H1 (cell line): ENCODE results near the gene SLC9A2. TPM values are rescaled to one million over a fixed set of nuclear protein-coding genes. Genes with fewer than 3 reads are reported as not detected.

Experiments used
- CTCF ChIA-PET: fragments of 300-600 bp; sonication (Branson Sonifier 250); formaldehyde crosslinking; loops from one replicate; lab custom pipeline; 2021; ENCODE audit not compliant: partially characterized antibody; lab: Charles Lee
- POLR2A ChIA-PET: fragments of 300-600 bp; sonication (Branson Sonifier 250); formaldehyde crosslinking; loops from one replicate; lab custom pipeline; 2021; ENCODE audit warnings: inconsistent platforms; ENCODE audit not compliant: partially characterized antibody; lab: Charles Lee
- DNase-seq, 2 experiments: peaks; one replicate each; pipeline versions ENCODE4 v3.0.0 to v3.0.0-alpha.2; 2010 to 2022; ENCODE audit warnings: low spot score in 2 of 2, low read depth in 1 of 2, mixed read lengths in 1 of 2
- FAIRE-seq: peaks from 2 replicates; lab custom pipeline; 2011; peaks lifted over from hg19 to GRCh38; lab: Jason Lieb, UNC
- H2AFZ ChIP-seq: 2 replicates; pipeline ENCODE4 v1.8.1; 2012; ENCODE audit warnings: low read length, inconsistent platforms
- H2AK5ac ChIP-seq: 2 replicates; pipeline ENCODE4 v1.6.1; 2013; ENCODE audit warnings: low read depth, low read length
- H2BK120ac ChIP-seq: replicated peaks from 2 replicates; pipeline ENCODE3; 2013; ENCODE audit warnings: low read depth, low read length, inconsistent platforms
- H2BK12ac ChIP-seq: 2 replicates; pipeline ENCODE4 v1.6.1; 2013; ENCODE audit warnings: low read depth, low read length
- H2BK15ac ChIP-seq: 2 replicates; pipeline ENCODE4 v1.6.1; 2013; ENCODE audit warnings: low read length
- H2BK20ac ChIP-seq: 2 replicates; pipeline ENCODE4 v1.6.1; 2013; ENCODE audit warnings: low read length
- H2BK5ac ChIP-seq: 2 replicates; pipeline ENCODE4 v1.6.1; 2013; ENCODE audit warnings: low read depth, low read length
- H3K14ac ChIP-seq: 2 replicates; pipeline ENCODE4 v1.6.1; 2013; ENCODE audit warnings: inconsistent platforms; ENCODE audit not compliant: insufficient read length
- H3K18ac ChIP-seq: 2 replicates; pipeline ENCODE4 v1.6.1; 2013; ENCODE audit warnings: low read length; ENCODE audit errors: extremely low read depth
- H3K23ac ChIP-seq: 2 replicates; pipeline ENCODE4 v1.6.1; 2013; ENCODE audit warnings: inconsistent platforms; ENCODE audit not compliant: insufficient read length
- H3K23me2 ChIP-seq: 2 replicates; pipeline ENCODE4 v1.6.1; 2013; ENCODE audit warnings: low read depth, low read length
- H3K27ac ChIP-seq: 2 replicates; pipeline ENCODE4 v1.6.1; 2011; ENCODE audit warnings: low read depth, low read length, inconsistent platforms
- H3K27me3 ChIP-seq, 4 experiments: replicated peaks in 1 of 4; 1 replicate in 1 of 4; 2 replicates in 3 of 4; pipeline versions ENCODE4 v1.6.1 to v1.8.1; 2011 to 2013; ENCODE audit warnings: low read length in 3 of 4, mild to moderate bottlenecking in 3 of 4, inconsistent platforms in 2 of 4, mixed read lengths in 2 of 4, moderate library complexity in 1 of 4; ENCODE audit not compliant: control insufficient read depth in 3 of 4, insufficient read depth in 3 of 4; ENCODE audit errors: extremely low read depth in 1 of 4
- H3K36me3 ChIP-seq, 4 experiments: 2 replicates each; pipeline versions ENCODE4 v1.6.1 to v1.8.1; 2011 to 2013; ENCODE audit warnings: mild to moderate bottlenecking in 4 of 4, low read length in 3 of 4, moderate library complexity in 2 of 4, control low read depth in 1 of 4, inconsistent platforms in 1 of 4; ENCODE audit not compliant: insufficient read depth in 4 of 4, control insufficient read depth in 2 of 4
- H3K4ac ChIP-seq: replicated peaks from 2 replicates; pipeline ENCODE3; 2013; ENCODE audit warnings: low read length, low read depth, mixed read lengths, inconsistent platforms; ENCODE audit not compliant: insufficient read length
- H3K4me1 ChIP-seq, 4 experiments: replicated peaks in 1 of 4; 1 replicate in 1 of 4; 2 replicates in 3 of 4; pipeline versions ENCODE4 v1.6.1 to v1.8.1; 2011 to 2013; ENCODE audit warnings: low read length in 3 of 4, inconsistent platforms in 2 of 4, mixed read lengths in 1 of 4; ENCODE audit not compliant: insufficient read depth in 4 of 4, control insufficient read depth in 3 of 4
- H3K4me2 ChIP-seq, 2 experiments: 2 replicates each; pipeline versions ENCODE4 v1.6.1 to v1.8.1; 2011 to 2013; ENCODE audit warnings: low read depth in 2 of 2, low read length in 2 of 2, control low read depth in 1 of 2, inconsistent platforms in 1 of 2, mild to moderate bottlenecking in 1 of 2; ENCODE audit not compliant: insufficient read depth in 1 of 2
- H3K4me3 ChIP-seq, 4 experiments: fragments of 200-600, 300-600 bp in 1 of 4; sonication (generic), shearing (Covaris generic), sonication (Bioruptor Twin) in 1 of 4; 2 replicates each; pipeline versions ENCODE4 v1.5.1 to v1.8.1; 2011 to 2016; ENCODE audit warnings: low read length in 4 of 4, low read depth in 3 of 4, control low read depth in 2 of 4, inconsistent platforms in 2 of 4, mild to moderate bottlenecking in 2 of 4, mixed read lengths in 1 of 4, moderate library complexity in 1 of 4; ENCODE audit not compliant: insufficient read depth in 2 of 4; ENCODE audit errors: extremely low read depth in 1 of 4
- H3K56ac ChIP-seq: replicated peaks from 2 replicates; pipeline ENCODE3; 2013; ENCODE audit warnings: low read depth, mild to moderate bottlenecking, mixed read lengths, low read length, inconsistent platforms; ENCODE audit not compliant: insufficient read length
- H3K79me1 ChIP-seq: 2 replicates; pipeline ENCODE4 v1.6.1; 2013; ENCODE audit warnings: low read depth, low read length, control low read depth
- H3K79me2 ChIP-seq, 2 experiments: 2 replicates each; pipeline versions ENCODE4 v1.6.1 to v1.8.1; 2012 to 2013; ENCODE audit warnings: low read length in 2 of 2, mild to moderate bottlenecking in 2 of 2, inconsistent platforms in 1 of 2; ENCODE audit not compliant: insufficient read depth in 2 of 2, control insufficient read depth in 1 of 2
- H3K9ac ChIP-seq, 4 experiments: replicated peaks in 1 of 4; 1 replicate in 1 of 4; 2 replicates in 3 of 4; pipeline versions ENCODE4 v1.6.1 to v1.8.1; 2011 to 2013; ENCODE audit warnings: low read depth in 3 of 4, low read length in 3 of 4, control low read depth in 2 of 4, mild to moderate bottlenecking in 2 of 4, moderate library complexity in 2 of 4, inconsistent platforms in 1 of 4; ENCODE audit errors: extremely low read depth in 1 of 4
- H3K9me3 ChIP-seq, 2 experiments: 2 replicates each; pipeline versions ENCODE4 v1.6.1 to v1.8.1; 2012 to 2013; ENCODE audit warnings: mild to moderate bottlenecking in 2 of 2, moderate library complexity in 2 of 2, control low read depth in 1 of 2, inconsistent platforms in 1 of 2, low read depth in 1 of 2, low read length in 1 of 2, mixed read lengths in 1 of 2; ENCODE audit not compliant: insufficient read depth in 2 of 2
- H4K20me1 ChIP-seq, 2 experiments: replicated peaks in 1 of 2; 2 replicates each; pipeline versions ENCODE3 to v1.8.1; 2011 to 2013; ENCODE audit warnings: inconsistent platforms in 2 of 2, low read length in 2 of 2, mild to moderate bottlenecking in 1 of 2; ENCODE audit not compliant: insufficient read depth in 2 of 2, control insufficient read depth in 1 of 2
- H4K5ac ChIP-seq: 2 replicates; pipeline ENCODE4 v1.6.1; 2013; ENCODE audit warnings: low read length, low read depth, mixed read lengths, inconsistent platforms; ENCODE audit not compliant: insufficient read length
- H4K8ac ChIP-seq: 2 replicates; pipeline ENCODE4 v1.8.0; 2013; ENCODE audit warnings: mild to moderate bottlenecking, moderate library complexity, low read length, inconsistent platforms; ENCODE audit not compliant: insufficient read depth; ENCODE audit errors: extremely low read depth
- H4K91ac ChIP-seq: replicated peaks from 2 replicates; pipeline ENCODE3; 2013; ENCODE audit warnings: low read length, mixed read lengths, inconsistent platforms; ENCODE audit not compliant: insufficient read length
- E2F6 ChIP-seq: IDR thresholded peaks from 2 replicates; pipeline ENCODE4 v1.6.1; 2012; ENCODE audit warnings: inconsistent platforms
- NANOG ChIP-seq: IDR thresholded peaks from 2 replicates; pipeline ENCODE4 v1.6.1; 2011; ENCODE audit warnings: low read length, low read depth, mild to moderate bottlenecking, inconsistent platforms; ENCODE audit not compliant: insufficient read depth, poor library complexity, severe bottlenecking
- SUZ12 ChIP-seq: fragments of 200-600 bp; sonication (generic); IDR thresholded peaks from 2 replicates; pipeline ENCODE4 v1.6.1; 2012; ENCODE audit warnings: mild to moderate bottlenecking, inconsistent platforms, low read length, moderate library complexity, mixed read lengths
- WGBS, 2 experiments: shearing (Covaris generic) in 1 of 2; methylation state at CpG; one replicate each; pipeline versions ENCODE4 v1.1.6 to v1.1.7; 2013 to 2015; ENCODE audit warnings: low lambda C conversion rate in 2 of 2, mixed read lengths in 2 of 2, inconsistent platforms in 1 of 2, low coverage in 1 of 2, missing lambda C conversion rate in 1 of 2; ENCODE audit not compliant: insufficient replicate concordance in 2 of 2, insufficient coverage in 1 of 2, insufficient read length in 1 of 2; ENCODE audit errors: extremely low coverage in 1 of 2, missing lambda C conversion rate in 1 of 2; 5-methylcytosine and 5-hydroxymethylcytosine counted together
- polyA plus RNA-seq, 7 experiments: library from polyadenylated mRNA; depleted of rRNA in 3 of 7; stranded (reverse) in 5 of 7; unstranded in 2 of 7; fragments of >200 nt in 5 of 7; fragments of 200-250 nt in 2 of 7; gene quantifications; 1 replicate in 5 of 7; 2 replicates in 1 of 7; 4 replicates in 1 of 7; pipeline versions ENCODE4 v1.2.1 to v1.2.3, GENCODE V29; 2011 to 2013; ENCODE audit warnings: missing spikeins in 2 of 7, mixed read lengths in 2 of 7
- total RNA-seq: library from RNA; stranded (reverse); fragmentation: NEBNext Ultra II Directional; extraction: Animal tissue kit (Norgen Biotek cat#: 25700); gene quantifications from 2 replicates; pipeline ENCODE4 v1.2.1, GENCODE V29; 2021

SLC9A2 gene
- total and polyA plus RNA-seq, 2 of the 8 experiments (the other 6 are each of a cell fraction or from before 2014, with no cell fraction given), result 0.06 to 0.13 TPM

DNA sequence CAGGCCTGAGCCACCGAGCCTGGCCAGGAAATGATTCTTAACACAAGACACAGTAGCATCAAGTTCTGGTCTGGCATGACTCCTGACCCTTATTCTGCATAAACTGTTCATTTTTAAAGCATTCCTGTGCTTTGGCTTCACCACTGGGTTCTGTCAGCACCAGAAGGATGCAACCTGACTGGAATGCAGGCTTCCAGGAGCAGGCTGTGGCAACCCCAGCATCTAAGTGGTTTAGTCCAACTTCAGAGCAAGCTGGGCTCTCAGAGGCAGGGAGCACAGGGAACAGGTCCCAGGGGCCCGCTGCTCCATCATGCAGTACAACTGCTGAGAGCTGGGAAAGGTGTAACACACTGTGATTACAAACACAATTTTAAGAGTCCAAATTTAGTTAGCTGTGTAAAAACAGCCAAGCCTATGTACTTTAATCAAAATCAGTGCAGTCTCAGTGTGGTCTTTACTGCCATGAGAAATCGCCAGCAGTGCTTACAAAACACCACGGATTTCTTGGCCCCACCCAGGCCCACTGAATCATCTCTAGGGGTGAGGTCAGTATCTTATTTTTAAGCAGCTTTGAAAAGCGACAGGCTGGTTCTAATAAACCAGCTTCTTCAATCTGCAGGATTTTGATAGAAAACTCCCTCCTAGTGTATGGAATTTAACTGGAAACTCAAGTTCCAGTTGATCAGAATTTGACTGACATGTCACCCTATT lies 98.1 kb downstream of the SLC9A2 start:
- no peak overlapping the region for H2BK12ac ChIP-seq
- H3K23ac ChIP-seq, result no peak overlapping the region
- H3K4me1 ChIP-seq, result no peaks in the 10 kb centered on the region
- H2BK20ac ChIP-seq, result no peak overlapping the region
- no peak overlapping the region for H3K14ac ChIP-seq
- no peaks in the 10 kb centered on the region for H3K9me3 ChIP-seq
- no peak overlapping the region for H4K8ac ChIP-seq
- no peaks in the 10 kb centered on the region for H3K23me2 ChIP-seq
- no peak overlapping the region for H3K4me2 ChIP-seq
- no peak overlapping the region for H3K56ac ChIP-seq
- peaks cover 0 to 8% of the 10 kb centered on the region in 2 experiments for H4K20me1 ChIP-seq
- H3K27me3 ChIP-seq, result no peaks in the 10 kb centered on the region
- H2AFZ ChIP-seq, result no peak overlapping the region
- H3K4me3 ChIP-seq, result no peak overlapping the region
- H2AK5ac ChIP-seq, result no peak overlapping the region
- no peak overlapping the region for H3K18ac ChIP-seq
- no peak overlapping the region for H3K27ac ChIP-seq
- H3K9ac ChIP-seq, result no peak overlapping the region
- H3K4ac ChIP-seq, result no peak overlapping the region
- DNase-seq, result no peak
- H3K79me2 ChIP-seq, result no peaks in the 10 kb centered on the region
- TF ChIP-seq NANOG, result no peak
- TF ChIP-seq E2F6, result no peak
- no peak for TF ChIP-seq SUZ12
- TF ChIP-seq, all 59 proteins: peak for 0
- no peak for FAIRE-seq
- CTCF ChIA-PET, result no interaction called here
- POLR2A ChIA-PET, result no interaction called here
- WGBS, 2 experiments, result 89% methylated on average over 5 of the region's 5 CpGs; no CpG with 5 or more reads in 1 of the 2 experiments
- H2BK15ac ChIP-seq, result no peak overlapping the region
- H2BK5ac ChIP-seq, result no peak overlapping the region; the same call in 1 of the 2 replicates
- peaks cover 0 to 43% (median 15%) of the 10 kb centered on the region in 4 experiments for H3K36me3 ChIP-seq
- H2BK120ac ChIP-seq, result no peak overlapping the region
- no peak overlapping the region for H4K5ac ChIP-seq
- H3K79me1 ChIP-seq, result no peaks in the 10 kb centered on the region
- H4K91ac ChIP-seq, result no peak overlapping the region
